ENCODE data around the gene SMARCD1. TPM values are rescaled to one million over a fixed set of nuclear protein-coding genes. Genes with fewer than 3 reads are reported as not detected.

The SMARCD1 gene
- total RNA-seq, 4 donors from 2014 or later: 32.0 to 77.2 (median 45.1) TPM

GRCh38 chr12:50057896-50058670 is 27.1 kb upstream of the SMARCD1 start:
- intact Hi-C loops (cut with DNase I; ENCODE audit: low total_unique reads): loop anchor here (10.0 kb wide), 1 partner anchor 283 kb away; no protein-coding TSS in a partner anchor
- no peak for TF ChIP-seq POLR2A (IDR thresholded peaks at IDR 0.05)
- TF ChIP-seq, protein P1, sequence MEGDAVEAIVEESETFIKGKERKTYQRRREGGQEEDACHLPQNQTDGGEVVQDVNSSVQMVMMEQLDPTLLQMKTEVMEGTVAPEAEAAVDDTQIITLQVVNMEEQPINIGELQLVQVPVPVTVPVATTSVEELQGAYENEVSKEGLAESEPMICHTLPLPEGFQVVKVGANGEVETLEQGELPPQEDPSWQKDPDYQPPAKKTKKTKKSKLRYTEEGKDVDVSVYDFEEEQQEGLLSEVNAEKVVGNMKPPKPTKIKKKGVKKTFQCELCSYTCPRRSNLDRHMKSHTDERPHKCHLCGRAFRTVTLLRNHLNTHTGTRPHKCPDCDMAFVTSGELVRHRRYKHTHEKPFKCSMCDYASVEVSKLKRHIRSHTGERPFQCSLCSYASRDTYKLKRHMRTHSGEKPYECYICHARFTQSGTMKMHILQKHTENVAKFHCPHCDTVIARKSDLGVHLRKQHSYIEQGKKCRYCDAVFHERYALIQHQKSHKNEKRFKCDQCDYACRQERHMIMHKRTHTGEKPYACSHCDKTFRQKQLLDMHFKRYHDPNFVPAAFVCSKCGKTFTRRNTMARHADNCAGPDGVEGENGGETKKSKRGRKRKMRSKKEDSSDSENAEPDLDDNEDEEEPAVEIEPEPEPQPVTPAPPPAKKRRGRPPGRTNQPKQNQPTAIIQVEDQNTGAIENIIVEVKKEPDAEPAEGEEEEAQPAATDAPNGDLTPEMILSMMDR (IDR thresholded peaks at IDR 0.05): no peak
- H3K4me3 ChIP-seq (ENCODE audit: low read depth, poor library complexity, severe bottlenecking): peak overlapping the region; percentile 26
- no peak for DNase-seq (ENCODE audit: low spot score in 2 of 2)
- 24 to 50% methylated on average over 10 to 19 of the region's 30 CpGs for WGBS, 2 donors

DNA sequence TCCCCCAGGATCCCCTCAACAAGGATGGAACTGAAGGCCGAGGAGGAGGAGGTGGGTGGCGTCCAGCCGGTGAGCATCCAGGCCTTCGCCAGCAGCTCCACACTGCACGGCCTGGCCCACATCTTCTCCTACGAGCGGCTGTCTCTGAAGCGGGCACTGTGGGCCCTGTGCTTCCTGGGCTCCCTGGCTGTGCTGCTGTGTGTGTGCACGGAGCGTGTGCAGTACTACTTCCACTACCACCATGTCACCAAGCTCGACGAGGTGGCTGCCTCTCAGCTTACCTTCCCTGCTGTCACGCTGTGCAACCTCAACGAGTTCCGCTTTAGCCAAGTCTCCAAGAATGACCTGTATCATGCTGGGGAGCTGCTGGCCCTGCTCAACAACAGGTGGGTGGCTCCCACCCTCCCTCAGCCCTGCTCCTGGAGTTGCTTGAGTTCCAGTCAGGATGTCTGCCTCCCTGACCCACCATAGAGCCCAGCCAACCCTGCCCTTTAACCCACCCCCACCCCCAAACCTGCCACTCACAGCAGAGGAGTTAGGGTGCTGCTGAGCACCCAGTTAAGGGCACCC is 26.3 kb upstream of the SMARCD1 start:
- intact Hi-C loops (cut with DNase I; ENCODE audit: low total_unique reads): loop anchor here (10.0 kb wide), 1 partner anchor 284 kb away; no protein-coding TSS in a partner anchor
- no peak for DNase-seq (ENCODE audit: low spot score in 2 of 2)
- H3K4me3 ChIP-seq (ENCODE audit: low read depth, poor library complexity, severe bottlenecking): no peak overlapping the region
- WGBS, 2 donors: 91 to 96% methylated on average over 15 of the region's 15 CpGs
- no peak for TF ChIP-seq POLR2A (IDR thresholded peaks at IDR 0.05)
- TF ChIP-seq, protein P1 (IDR thresholded peaks at IDR 0.05): no peak

GRCh38 chr12:50059440-50060119 is 25.6 kb upstream of the SMARCD1 start:
- DNase-seq (ENCODE audit: low spot score in 2 of 2): no peak
- no peak overlapping the region for H3K4me3 ChIP-seq (ENCODE audit: low read depth, poor library complexity, severe bottlenecking)
- 62 to 77% methylated on average over 12 of the region's 12 CpGs for WGBS, 2 donors
- intact Hi-C loops (cut with DNase I; ENCODE audit: low total_unique reads): loop anchor here (10.0 kb wide), 1 partner anchor 285 kb away; no protein-coding TSS in a partner anchor
- TF ChIP-seq POLR2A (IDR thresholded peaks at IDR 0.05): no peak
- TF ChIP-seq, protein P1 (IDR thresholded peaks at IDR 0.05): no peak

DNA sequence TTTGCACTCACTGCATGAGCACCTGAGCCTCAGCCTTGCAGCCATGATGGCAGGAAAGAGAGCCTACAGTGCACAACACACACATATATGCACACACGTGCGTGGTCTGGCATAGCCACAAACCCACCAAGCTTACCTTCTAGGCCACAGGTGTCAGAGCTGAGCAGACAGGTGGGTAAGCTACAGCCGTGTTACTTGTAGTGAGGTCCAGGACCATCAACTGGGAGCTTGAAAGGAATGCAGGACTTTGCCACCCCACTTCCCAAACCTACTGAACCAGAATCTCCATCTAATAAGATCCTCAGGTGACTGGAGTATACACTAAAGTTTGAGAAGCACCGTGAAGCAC is 25.0 kb upstream of the SMARCD1 start:
- intact Hi-C loops (cut with DNase I; ENCODE audit: low total_unique reads): no loop called here
- TF ChIP-seq POLR2A (IDR thresholded peaks at IDR 0.05): no peak
- TF ChIP-seq, protein P1 (IDR thresholded peaks at IDR 0.05): no peak
- 63 to 65% methylated on average over 4 of the region's 4 CpGs for WGBS, 2 donors
- no peak overlapping the region for H3K4me3 ChIP-seq (ENCODE audit: low read depth, poor library complexity, severe bottlenecking)
- no peak for DNase-seq (ENCODE audit: low spot score in 2 of 2)

DNA sequence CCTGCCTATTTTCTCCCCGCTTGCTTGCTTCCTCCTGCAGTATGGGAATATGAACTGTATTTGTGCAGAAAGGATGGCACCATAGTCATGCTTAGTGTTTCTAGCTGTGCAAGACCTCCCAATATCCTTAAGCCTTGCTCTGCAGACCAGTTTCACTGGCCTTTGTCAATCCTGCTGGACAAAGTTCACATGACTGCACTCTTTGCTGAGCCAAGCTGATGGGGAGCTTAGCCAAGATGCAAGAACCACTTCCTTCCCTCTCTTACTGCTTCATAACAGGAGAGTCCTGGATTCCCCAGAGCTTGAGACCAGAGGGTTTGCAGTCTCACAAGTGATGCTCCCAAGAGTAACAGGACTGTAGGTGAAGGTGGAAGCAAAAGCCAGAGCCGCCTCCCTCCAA is 24.0 kb upstream of the SMARCD1 start:
- intact Hi-C loops (cut with DNase I; ENCODE audit: low total_unique reads): no loop called here
- 87 to 93% methylated on average over 2 of the region's 2 CpGs for WGBS, 2 donors
- DNase-seq (ENCODE audit: low spot score in 2 of 2): no peak

More for the DNA sequence above, 24.0 kb upstream of the SMARCD1 start:
- no peak overlapping the region for H3K4me3 ChIP-seq (ENCODE audit: low read depth, poor library complexity, severe bottlenecking)
- TF ChIP-seq, protein P1 (IDR thresholded peaks at IDR 0.05): no peak

Data from lower leg skin (tissue), 4 donors.